Tibial nerve (tissue), 4 donors: ENCODE data around the gene CALB2.

Source experiments
- CTCF ChIP-seq, 5 experiments: fragments of 200-600 bp in 3 of 5; fragments of 450-650 bp in 2 of 5; sonication (generic) in 3 of 5; IDR thresholded peaks; one replicate each; pipeline ENCODE4 v1.5.1; 2016 to 2019; ENCODE audit warnings: antibody characterized with exemption in 5 of 5, mild to moderate bottlenecking in 3 of 5, moderate library complexity in 2 of 5
- EP300 ChIP-seq, 2 donors: sonication (generic); formaldehyde crosslinking; IDR thresholded peaks; one replicate each; pipeline ENCODE4 v1.6.1; 2017; ENCODE audit warnings: antibody characterized with exemption in 2 of 2, mild to moderate bottlenecking in 1 of 2
- POLR2A ChIP-seq, 2 donors: fragments of 450-650 bp; IDR thresholded peaks; one replicate each; pipeline ENCODE4 v1.6.1; 2017; ENCODE audit warnings: antibody characterized with exemption in 2 of 2, mild to moderate bottlenecking in 2 of 2, moderate library complexity in 2 of 2

GRCh38 chr16:71319999-71320398 is 38.5 kb upstream of the CALB2 start:
- TF ChIP-seq CTCF (IDR thresholded peaks at IDR 0.05), result no peak
- TF ChIP-seq POLR2A (IDR thresholded peaks at IDR 0.05), result no peak
- no peak for TF ChIP-seq EP300 (IDR thresholded peaks at IDR 0.05)
